Activated CD8-positive, alpha-beta memory T cell treated with anti-CD3 and anti-CD28 coated beads, Interleukin-2, amount 10 ng/mL, durations not matched to agents 7 days and 5 days (primary cell): ENCODE results near the gene TENM4. TPM values are rescaled to one million over a fixed set of nuclear protein-coding genes. Genes with fewer than 3 reads are reported as not detected.

Experiments used
- ATAC-seq: fragments of 150-1000 bp; cut with Tn5 transposase; one replicate; pipeline ENCODE4 v1.10.0; 2021; ENCODE audit warnings: moderate library complexity
- CTCF ChIA-PET: fragments of 350-600 bp; sonication (Branson Sonifier 250); formaldehyde crosslinking; loops from one replicate; lab custom pipeline; 2021; ENCODE audit warnings: antibody characterized with exemption; lab: Charles Lee
- DNase-seq: peaks from one replicate; pipeline ENCODE4 v3.0.0-alpha.2; 2020
- H3K27ac Mint-ChIP-seq: one replicate; pipeline ENCODE4 v1.8.0; 2021; ENCODE audit warnings: mild to moderate bottlenecking, mixed read lengths
- H3K27me3 Mint-ChIP-seq: one replicate; pipeline ENCODE4 v1.8.0; 2021; ENCODE audit warnings: mixed read lengths
- H3K36me3 Mint-ChIP-seq: one replicate; pipeline ENCODE4 v1.8.0; 2021; ENCODE audit warnings: mild to moderate bottlenecking, mixed read lengths
- H3K4me1 Mint-ChIP-seq: one replicate; pipeline ENCODE4 v1.8.0; 2021; ENCODE audit warnings: mixed read lengths
- H3K4me3 Mint-ChIP-seq: one replicate; pipeline ENCODE4 v1.8.0; 2021; ENCODE audit warnings: mild to moderate bottlenecking, moderate library complexity, mixed read lengths
- H3K9me3 Mint-ChIP-seq: one replicate; pipeline ENCODE4 v1.8.0; 2022; ENCODE audit warnings: low read depth, mixed read lengths
- total RNA-seq, 2 experiments: library from RNA; stranded (reverse); gene quantifications; one replicate each; pipeline ENCODE4 v1.2.3, GENCODE V29; 2021

TENM4 gene
- total RNA-seq, 2 experiments from 2014 or later = not detected

DNA sequence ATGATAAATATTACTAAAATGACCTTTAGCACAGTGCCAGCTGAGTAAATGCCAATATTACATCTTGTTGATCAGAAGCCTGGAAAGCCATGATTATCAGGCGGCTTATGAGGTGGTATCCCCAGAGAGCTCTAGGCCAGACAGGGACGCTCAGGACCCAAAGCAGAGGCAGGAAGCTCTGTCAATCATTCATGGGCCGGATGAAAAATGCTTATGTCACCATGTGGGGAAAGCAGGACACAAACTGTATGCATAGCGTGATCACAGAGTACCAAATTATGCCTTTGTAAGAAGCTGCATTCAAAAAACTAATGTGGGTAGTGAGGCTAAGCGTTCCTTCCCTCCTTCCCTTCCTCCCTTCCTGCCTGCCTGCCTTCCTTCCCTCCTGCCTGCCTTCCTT, 82.6 kb downstream of the TENM4 start:
- CTCF ChIA-PET = interaction anchor here (1.0 kb wide), 1 partner anchor 14 kb away, joined by 3 read pairs; no protein-coding TSS in a partner anchor
- no peak for DNase-seq
- Mint-ChIP-seq H3K27ac (no peak overlapping the region), H3K36me3 (no peaks in the 10 kb centered on the region), H3K9me3 (no peaks in the 10 kb centered on the region), H3K4me3 (no peak overlapping the region), H3K4me1 (no peaks in the 10 kb centered on the region), H3K27me3 (no peaks in the 10 kb centered on the region)
- no peak for ATAC-seq

DNA sequence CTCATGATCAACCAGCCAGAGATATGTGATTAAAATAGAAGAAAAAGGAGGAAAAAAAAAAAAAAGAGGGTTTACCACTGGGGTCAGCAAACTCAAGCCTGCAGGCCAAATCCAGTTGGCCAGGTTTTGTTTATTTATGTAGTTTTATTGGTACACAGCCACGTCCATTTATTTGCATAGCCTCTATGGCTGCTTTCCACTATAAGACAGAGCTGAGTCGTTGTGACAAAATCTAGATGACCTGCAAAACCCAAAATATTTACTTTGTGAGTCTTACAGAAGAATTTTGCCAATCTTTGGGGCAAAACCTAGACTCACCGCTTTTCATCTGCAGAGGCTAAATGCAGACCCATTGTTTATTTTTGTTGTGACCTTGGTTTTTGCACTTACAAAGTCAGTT, 87.1 kb downstream of the TENM4 start:
- Mint-ChIP-seq H3K4me1 (no peaks in the 10 kb centered on the region), H3K27ac (no peak overlapping the region), H3K9me3 (peaks cover 3% of the 10 kb centered on the region), H3K27me3 (no peaks in the 10 kb centered on the region), H3K36me3 (no peaks in the 10 kb centered on the region), H3K4me3 (no peak overlapping the region)
- DNase-seq (no peak), ATAC-seq (no peak)
- CTCF ChIA-PET = no interaction called here

DNA sequence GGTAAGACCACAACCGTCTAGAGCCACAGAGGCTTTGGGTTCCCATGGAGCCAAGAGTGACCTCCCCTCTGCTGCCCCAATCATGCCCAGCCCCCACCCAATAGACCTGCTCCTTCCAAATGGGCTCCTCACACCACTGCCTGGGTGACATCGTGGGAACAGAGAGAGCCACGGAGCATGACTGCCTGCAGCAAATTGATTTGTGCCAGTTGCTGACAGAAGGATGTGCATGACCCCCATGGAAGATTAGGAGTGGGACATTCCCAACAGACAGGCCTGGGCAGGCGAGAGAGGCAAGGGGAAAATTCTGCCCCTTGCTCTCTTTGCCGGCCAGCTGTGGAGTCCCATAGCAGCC, 88.5 kb downstream of the TENM4 start:
- no peak for ATAC-seq
- H3K36me3 Mint-ChIP-seq = no peaks in the 10 kb centered on the region
- H3K27ac Mint-ChIP-seq = no peak overlapping the region
- CTCF ChIA-PET = no interaction called here
- H3K27me3 Mint-ChIP-seq = no peaks in the 10 kb centered on the region
- H3K9me3 Mint-ChIP-seq = peaks cover 3% of the 10 kb centered on the region
- DNase-seq = no peak
- H3K4me1 Mint-ChIP-seq = no peaks in the 10 kb centered on the region
- no peak overlapping the region for H3K4me3 Mint-ChIP-seq

DNA sequence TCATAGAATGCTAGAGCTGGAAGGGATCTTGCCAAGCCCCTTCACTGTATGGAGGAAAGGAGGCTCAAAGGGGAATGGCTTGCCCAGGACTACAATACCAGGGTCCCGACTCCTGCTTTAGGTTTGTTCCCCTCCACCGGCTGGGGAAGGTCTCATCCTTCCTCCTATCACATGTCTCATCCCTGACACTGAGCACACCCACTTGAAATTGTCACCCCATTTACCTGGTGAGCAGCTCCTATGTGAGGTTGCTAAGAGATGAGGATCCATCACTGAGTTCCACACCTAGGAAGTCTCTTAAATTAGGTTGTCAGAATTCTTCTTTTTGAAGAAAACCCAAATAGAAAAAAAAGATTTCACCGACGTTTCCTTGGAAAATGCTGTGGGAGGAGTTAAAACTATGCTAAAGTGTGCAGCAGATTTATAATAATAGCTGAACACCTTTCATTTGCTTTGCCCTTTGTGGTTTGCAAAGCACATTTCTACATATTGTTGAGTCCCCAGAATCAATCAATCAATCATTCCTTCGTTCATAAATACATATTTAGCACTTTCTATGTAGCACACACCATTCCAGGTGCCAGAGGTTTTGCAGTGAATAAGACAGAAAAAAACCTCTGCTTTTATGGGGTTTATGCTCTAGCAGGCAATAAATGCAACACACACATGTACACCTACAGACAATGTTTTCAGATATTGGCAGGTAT, 91.7 kb downstream of the TENM4 start:
- Mint-ChIP-seq H3K36me3 (no peaks in the 10 kb centered on the region), H3K9me3 (peaks cover 3% of the 10 kb centered on the region), H3K27me3 (no peaks in the 10 kb centered on the region), H3K27ac (no peak overlapping the region), H3K4me3 (no peak overlapping the region), H3K4me1 (no peaks in the 10 kb centered on the region)
- ATAC-seq (no peak), DNase-seq (no peak)
- CTCF ChIA-PET = no interaction called here

DNA sequence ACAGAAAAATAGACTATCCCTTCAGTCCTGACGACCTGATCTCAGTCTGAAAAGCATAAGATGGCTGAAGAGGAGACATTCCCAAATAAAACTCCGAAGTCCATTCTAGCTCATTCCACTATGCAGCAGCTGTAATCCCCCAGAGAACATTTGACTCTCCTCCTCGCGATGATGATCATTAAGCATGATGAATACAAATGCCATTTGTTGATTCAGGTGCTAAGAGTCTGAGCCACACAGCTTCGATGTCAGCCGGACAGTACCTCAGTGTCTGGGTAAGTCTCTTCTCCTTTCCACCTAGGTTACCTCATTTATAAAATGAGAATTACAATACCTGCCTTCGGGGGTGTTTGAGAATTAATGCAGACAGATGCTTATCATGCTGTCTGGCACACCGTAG, 94.8 kb downstream of the TENM4 start:
- CTCF ChIA-PET = no interaction called here
- Mint-ChIP-seq H3K27ac (no peak overlapping the region), H3K4me3 (no peak overlapping the region)

DNA sequence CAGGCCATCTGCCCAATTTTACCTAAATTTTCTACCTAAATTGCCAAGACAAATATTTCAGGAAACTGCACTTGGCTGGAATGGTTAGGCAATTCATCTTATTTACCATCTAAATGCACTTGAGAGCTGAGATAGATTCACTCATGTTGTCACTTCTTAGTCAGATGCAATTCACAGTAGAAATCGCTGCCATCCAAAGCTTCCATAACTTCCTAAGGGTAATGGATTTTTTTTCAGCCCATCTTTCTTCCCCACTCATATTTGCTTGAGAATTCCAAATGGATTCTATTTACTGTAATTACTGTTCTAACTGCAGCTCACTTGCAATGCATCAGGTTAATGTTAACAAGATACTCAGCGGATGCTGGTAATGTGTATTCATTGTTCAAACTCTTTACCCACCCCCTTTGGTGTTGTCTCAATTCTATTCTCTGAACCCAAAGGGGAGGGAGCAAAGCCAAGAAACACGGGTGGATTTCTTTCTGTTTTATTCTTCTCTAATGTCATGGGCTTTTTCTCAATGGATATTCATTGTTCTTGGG, 96.0 kb downstream of the TENM4 start:
- Mint-ChIP-seq H3K4me1 (no peaks in the 10 kb centered on the region), H3K4me3 (no peak overlapping the region), H3K9me3 (no peaks in the 10 kb centered on the region), H3K27ac (no peak overlapping the region), H3K27me3 (no peaks in the 10 kb centered on the region), H3K36me3 (no peaks in the 10 kb centered on the region)
- DNase-seq (no peak), ATAC-seq (no peak)
- CTCF ChIA-PET = no interaction called here

More for the DNA sequence above, 94.8 kb downstream of the TENM4 start:
- no peaks in the 10 kb centered on the region for H3K36me3 Mint-ChIP-seq
- no peaks in the 10 kb centered on the region for H3K4me1 Mint-ChIP-seq
- H3K27me3 Mint-ChIP-seq = no peaks in the 10 kb centered on the region
- H3K9me3 Mint-ChIP-seq = peaks cover 2% of the 10 kb centered on the region
- DNase-seq (no peak), ATAC-seq (no peak)

DNA sequence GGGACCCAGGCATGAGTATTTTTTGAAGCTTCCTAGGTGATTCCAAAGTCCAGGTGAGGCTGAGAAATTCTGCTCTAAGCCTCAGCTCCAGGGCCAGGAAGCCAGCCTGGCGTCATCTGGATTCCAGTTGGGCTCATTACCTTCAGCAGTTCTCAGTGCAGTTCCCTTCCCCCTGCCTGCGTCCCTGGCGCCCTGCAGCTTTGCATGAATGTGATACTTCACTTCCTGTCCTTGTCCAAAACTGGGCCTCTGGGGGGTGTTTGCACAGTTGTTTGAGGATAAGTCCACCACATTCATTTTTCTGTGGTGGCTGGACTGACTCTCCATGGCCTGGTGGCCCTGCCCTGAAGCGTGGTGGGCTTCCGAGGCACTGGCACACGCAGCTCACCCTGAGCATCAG, 98.1 kb downstream of the TENM4 start:
- CTCF ChIA-PET = interaction anchor here (0.5 kb wide), 1 partner anchor 757 kb away, joined by 3 read pairs; no protein-coding TSS in a partner anchor
- Mint-ChIP-seq H3K27ac (no peak overlapping the region), H3K4me3 (no peak overlapping the region), H3K9me3 (no peaks in the 10 kb centered on the region), H3K4me1 (no peaks in the 10 kb centered on the region), H3K36me3 (no peaks in the 10 kb centered on the region), H3K27me3 (no peaks in the 10 kb centered on the region)
- no peak for ATAC-seq
- DNase-seq = no peak

DNA sequence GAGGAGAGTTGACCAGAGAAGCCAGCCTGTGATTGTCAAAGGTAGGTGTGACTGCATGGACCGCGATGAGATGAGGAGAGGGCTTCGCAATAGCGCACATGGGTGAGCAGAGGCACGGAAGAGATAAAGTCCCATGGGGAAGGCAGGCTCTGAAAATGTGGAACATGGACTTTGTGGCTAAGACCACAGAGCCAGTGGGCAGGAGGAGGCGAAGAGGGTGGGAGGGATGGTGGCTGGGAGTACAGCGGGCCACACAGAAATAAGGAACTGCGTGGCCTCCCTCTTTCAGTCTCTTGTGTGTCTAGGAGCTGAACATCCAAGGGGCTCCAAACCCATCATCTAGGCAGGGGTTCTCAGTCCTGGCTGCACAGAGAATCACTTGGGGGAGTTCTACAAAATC, 98.6 kb downstream of the TENM4 start:
- Mint-ChIP-seq H3K4me1 (no peaks in the 10 kb centered on the region), H3K4me3 (no peak overlapping the region), H3K9me3 (no peaks in the 10 kb centered on the region), H3K36me3 (no peaks in the 10 kb centered on the region), H3K27ac (no peak overlapping the region), H3K27me3 (no peaks in the 10 kb centered on the region)
- CTCF ChIA-PET = interaction anchor here (0.5 kb wide), 1 partner anchor 757 kb away, joined by 3 read pairs; no protein-coding TSS in a partner anchor
- ATAC-seq = no peak
- no peak for DNase-seq

DNA sequence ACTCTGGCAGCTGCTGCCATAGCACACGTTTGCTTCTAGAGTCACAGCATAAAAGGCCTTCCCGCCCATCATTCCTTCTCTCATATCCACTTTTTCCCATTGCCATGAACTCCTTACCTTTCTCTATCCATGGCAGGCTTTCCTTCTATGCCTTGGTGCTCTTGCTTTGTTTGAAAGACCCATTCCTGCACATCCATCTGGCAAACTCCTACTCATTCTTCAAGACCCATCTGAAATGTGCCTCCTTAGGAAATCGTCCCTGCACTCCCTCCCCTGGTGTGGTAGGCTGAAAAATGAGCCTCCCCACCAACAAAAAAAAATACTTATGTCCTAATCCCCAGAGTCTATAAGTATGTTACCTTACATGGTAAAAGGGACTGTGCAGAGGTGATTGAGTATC, 100.3 kb downstream of the TENM4 start:
- Mint-ChIP-seq H3K4me3 (no peak overlapping the region), H3K36me3 (no peaks in the 10 kb centered on the region)

DNA sequence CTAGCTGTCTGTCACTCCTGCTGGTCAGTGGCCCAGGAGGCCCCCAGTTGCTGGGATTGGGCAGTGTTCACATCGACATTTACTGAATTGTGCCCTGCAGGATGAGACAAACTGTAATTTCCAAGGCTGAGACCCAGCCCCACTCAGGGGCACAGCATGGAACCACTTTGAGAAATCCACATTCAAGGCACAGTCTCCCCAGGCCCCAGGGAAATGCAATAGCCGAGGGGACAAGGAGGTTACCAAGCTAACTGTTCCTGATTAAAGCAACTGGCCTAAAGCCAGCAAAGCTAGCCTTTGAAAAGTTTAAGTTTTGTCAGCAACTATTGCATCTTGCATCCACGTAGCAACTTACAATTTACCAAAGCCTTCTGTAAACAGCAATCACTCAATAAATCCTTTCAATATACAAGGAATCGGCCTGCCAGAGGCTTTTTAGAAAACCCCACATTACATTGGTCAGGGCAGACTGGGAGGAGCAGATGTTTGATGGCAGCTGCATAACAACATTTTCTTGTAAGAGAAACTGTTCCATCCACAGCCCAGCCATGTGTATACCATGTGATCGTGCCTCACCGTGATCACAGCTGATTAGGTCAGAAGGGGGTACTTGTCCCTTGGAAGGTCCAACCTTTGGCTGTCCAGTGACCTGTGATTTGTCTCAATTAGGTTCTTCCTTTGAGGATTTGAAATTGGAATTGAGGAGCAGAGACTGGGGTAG, 103.9 kb downstream of the TENM4 start:
- Mint-ChIP-seq H3K4me3 (no peak overlapping the region), H3K27ac (no peak overlapping the region), H3K4me1 (no peaks in the 10 kb centered on the region), H3K36me3 (no peaks in the 10 kb centered on the region), H3K27me3 (no peaks in the 10 kb centered on the region), H3K9me3 (no peaks in the 10 kb centered on the region)
- CTCF ChIA-PET = no interaction called here
- ATAC-seq (no peak), DNase-seq (no peak)

More for the DNA sequence above, 100.3 kb downstream of the TENM4 start:
- no peaks in the 10 kb centered on the region for H3K27me3 Mint-ChIP-seq
- no peak overlapping the region for H3K27ac Mint-ChIP-seq
- DNase-seq = no peak
- ATAC-seq = no peak
- no peaks in the 10 kb centered on the region for H3K9me3 Mint-ChIP-seq
- no peaks in the 10 kb centered on the region for H3K4me1 Mint-ChIP-seq
- CTCF ChIA-PET = no interaction called here

DNA sequence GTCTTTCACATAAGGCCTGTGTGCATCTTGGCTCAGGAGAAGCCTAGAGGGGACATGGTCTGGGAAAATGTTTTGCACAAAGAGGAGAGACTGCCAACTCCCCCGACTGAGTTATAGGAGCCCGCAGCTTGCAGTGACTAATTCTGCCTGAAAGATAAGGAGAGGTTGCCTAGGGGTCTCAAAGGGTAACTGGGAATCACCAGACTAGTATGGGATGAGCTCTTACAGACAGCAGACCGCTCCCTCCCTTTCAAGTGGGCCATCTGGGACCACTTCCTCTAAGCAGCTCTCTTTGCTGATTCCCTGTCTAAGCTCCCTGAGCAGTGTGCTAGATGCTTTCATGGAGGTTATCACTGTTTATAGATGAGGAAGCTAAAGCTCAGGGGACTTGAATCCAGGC, 105.1 kb downstream of the TENM4 start:
- no peaks in the 10 kb centered on the region for H3K36me3 Mint-ChIP-seq
- H3K4me1 Mint-ChIP-seq = no peaks in the 10 kb centered on the region
- no peak overlapping the region for H3K27ac Mint-ChIP-seq
- ATAC-seq = no peak
- CTCF ChIA-PET = no interaction called here
- DNase-seq = no peak
- H3K27me3 Mint-ChIP-seq = no peaks in the 10 kb centered on the region
- no peaks in the 10 kb centered on the region for H3K9me3 Mint-ChIP-seq
- no peak overlapping the region for H3K4me3 Mint-ChIP-seq

DNA sequence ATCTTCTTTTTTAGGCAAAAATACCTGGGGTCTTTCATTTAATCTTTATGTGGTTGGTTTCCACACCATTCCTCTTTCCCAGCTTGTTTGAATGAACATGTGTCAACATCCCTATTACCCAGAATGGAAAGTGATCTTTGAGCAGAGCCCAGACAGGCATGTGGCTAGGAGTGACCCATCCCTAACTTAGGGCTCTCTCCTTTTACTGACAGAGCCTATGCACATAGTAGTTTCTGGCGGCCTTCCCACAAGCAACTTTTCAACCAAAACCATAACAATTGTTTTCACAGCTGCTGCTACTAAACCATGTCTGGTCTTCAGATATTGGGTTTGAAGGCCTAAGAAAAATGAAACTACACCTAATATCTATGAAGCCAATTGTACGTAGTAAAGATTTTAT, 107.5 kb downstream of the TENM4 start:
- no peak for ATAC-seq
- H3K4me1 Mint-ChIP-seq = no peaks in the 10 kb centered on the region

DNA sequence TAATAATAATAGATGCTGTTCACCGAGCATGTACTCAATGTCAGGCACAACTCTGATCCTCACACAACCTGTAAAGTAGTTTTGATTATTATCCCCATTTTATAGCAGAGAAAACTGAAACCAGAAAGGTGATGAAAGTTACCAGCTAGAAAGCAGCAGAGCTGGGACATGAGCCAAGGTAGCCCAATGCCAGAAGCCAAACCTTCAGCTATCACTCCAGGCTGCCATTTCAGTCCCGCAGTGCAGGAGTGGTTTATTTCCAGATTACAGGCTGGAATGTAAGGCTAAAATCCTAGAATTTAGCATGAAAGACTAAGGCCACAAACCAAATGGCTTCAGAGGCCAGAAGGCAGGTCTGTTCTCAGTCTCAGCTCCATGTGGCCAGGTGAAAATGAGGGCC, 108.8 kb downstream of the TENM4 start:
- Mint-ChIP-seq H3K36me3 (no peaks in the 10 kb centered on the region), H3K4me3 (no peak overlapping the region), H3K27me3 (no peaks in the 10 kb centered on the region), H3K27ac (no peak overlapping the region), H3K4me1 (no peaks in the 10 kb centered on the region), H3K9me3 (no peaks in the 10 kb centered on the region)
- CTCF ChIA-PET = no interaction called here
- no peak for ATAC-seq
- no peak for DNase-seq

More for the DNA sequence above, 107.5 kb downstream of the TENM4 start:
- CTCF ChIA-PET = no interaction called here
- Mint-ChIP-seq H3K27me3 (no peaks in the 10 kb centered on the region), H3K27ac (no peak overlapping the region), H3K4me3 (no peak overlapping the region), H3K9me3 (no peaks in the 10 kb centered on the region), H3K36me3 (no peaks in the 10 kb centered on the region)
- DNase-seq = no peak
